T-cell (primary cell): ENCODE measurements around the gene CYP27C1. TPM values are rescaled to one million over a fixed set of nuclear protein-coding genes. Genes with fewer than 3 reads are reported as not detected.

Experiments
- ATAC-seq, 4 experiments: fragments of 200-7000 bp in 3 of 4; fragments of 150-1000 bp in 1 of 4; cut with Tn5 transposase; replicated peaks in 1 of 4; 1 replicate in 3 of 4; 2 replicates in 1 of 4; pipeline ENCODE4 v1.10.0; 2021; ENCODE audit warnings: moderate library complexity in 3 of 4, mild to moderate bottlenecking in 2 of 4, moderate number of reproducible peaks in 1 of 4
- CTCF ChIA-PET, 2 donors: fragments of 300-600 bp; sonication (Branson Sonifier 250); formaldehyde crosslinking; loops; one replicate each; lab custom pipeline; 2022; ENCODE audit warnings: antibody characterized with exemption in 2 of 2; lab: Charles Lee
- POLR2A ChIA-PET, 2 donors: fragments of 300-600 bp; sonication (Branson Sonifier 250); formaldehyde crosslinking; loops; one replicate each; lab custom pipeline; 2022; ENCODE audit warnings: antibody characterized with exemption in 2 of 2; lab: Charles Lee
- DNase-seq, 35 experiments: peaks; one replicate each; pipeline versions ENCODE4 v3.0.0 to v3.0.0-alpha.2; 2013 to 2023
- H3K27ac ChIP-seq: one replicate; pipeline ENCODE4 v1.5.1; 2013; ENCODE audit warnings: low read length
- H3K27me3 ChIP-seq, 2 experiments: replicated peaks in 1 of 2; 1 replicate in 1 of 2; 2 replicates in 1 of 2; pipeline versions ENCODE4 v1.6.1 to v1.7.0; 2013; ENCODE audit warnings: low read length in 1 of 2, mixed read lengths in 1 of 2; ENCODE audit not compliant: control insufficient read depth in 2 of 2, insufficient read depth in 2 of 2; ENCODE audit errors: extremely low read depth in 1 of 2
- H3K36me3 ChIP-seq, 2 donors: 1 replicate in 1 of 2; 2 replicates in 1 of 2; pipeline versions ENCODE4 v1.6.1 to v1.7.0; 2013; ENCODE audit warnings: low read length in 1 of 2; ENCODE audit not compliant: control insufficient read depth in 2 of 2, insufficient read depth in 1 of 2; ENCODE audit errors: extremely low read depth in 1 of 2
- H3K4me1 ChIP-seq, 2 experiments: 1 replicate in 1 of 2; 2 replicates in 1 of 2; pipeline versions ENCODE4 v1.6.1 to v1.7.0; 2013; ENCODE audit warnings: low read length in 2 of 2, mixed read lengths in 1 of 2; ENCODE audit not compliant: insufficient read depth in 2 of 2, control insufficient read depth in 1 of 2; ENCODE audit errors: extremely low read depth in 1 of 2
- H3K4me3 ChIP-seq, 2 donors: 1 replicate in 1 of 2; 2 replicates in 1 of 2; pipeline versions ENCODE4 v1.5.1 to v1.7.0; 2013; ENCODE audit warnings: mild to moderate bottlenecking in 2 of 2, low read length in 1 of 2, moderate library complexity in 1 of 2; ENCODE audit not compliant: control insufficient read depth in 1 of 2; ENCODE audit errors: extremely low read depth in 1 of 2
- H3K9me3 ChIP-seq: 2 replicates; pipeline ENCODE4 v1.7.0; 2013
- H3K27ac Mint-ChIP-seq, 2 donors: one replicate each; pipeline ENCODE4 v1.8.0; 2020 to 2021; ENCODE audit warnings: mild to moderate bottlenecking in 2 of 2, mixed read lengths in 2 of 2
- H3K27me3 Mint-ChIP-seq, 2 donors: one replicate each; pipeline ENCODE4 v1.8.0; 2021 to 2022; ENCODE audit warnings: mixed read lengths in 2 of 2
- H3K36me3 Mint-ChIP-seq: one replicate; pipeline ENCODE4 v1.8.0; 2021; ENCODE audit warnings: mixed read lengths
- H3K4me1 Mint-ChIP-seq, 3 donors: one replicate each; pipeline ENCODE4 v1.8.0; 2020 to 2022; ENCODE audit warnings: mixed read lengths in 3 of 3, mild to moderate bottlenecking in 1 of 3
- H3K4me3 Mint-ChIP-seq, 3 donors: one replicate each; pipeline ENCODE4 v1.8.0; 2020 to 2022; ENCODE audit warnings: mild to moderate bottlenecking in 3 of 3, mixed read lengths in 3 of 3, moderate library complexity in 3 of 3
- H3K9me3 Mint-ChIP-seq, 3 donors: one replicate each; pipeline ENCODE4 v1.8.0; 2020 to 2022; ENCODE audit warnings: mixed read lengths in 3 of 3
- WGBS: methylation state at CpG from one replicate; pipeline ENCODE4 v1.1.5; 2013; ENCODE audit warnings: missing lambda C conversion rate; ENCODE audit not compliant: insufficient coverage; 5-methylcytosine and 5-hydroxymethylcytosine counted together
- total RNA-seq, 35 experiments: library from RNA in 6 of 35; stranded (reverse) in 6 of 35; fragments of 120-200 nt in 1 of 35; gene quantifications; one replicate each; pipeline versions ENCODE4 v1.2.1 to v1.2.4 and lab custom pipeline; 2013 to 2026

Gene CYP27C1
- total RNA-seq, 5 donors from 2014 or later (not counting 1 experiment from before 2014, with no cell fraction given) = 0.16 TPM; not detected in 4

GRCh38 chr2:127196998-127197397 lies 23.1 kb downstream of the CYP27C1 start:
- ATAC-seq (peak in 1 of 4 experiments; percentile 34), DNase-seq (peak in 1 of 35 experiments; percentile 39)
- H3K4me1 Mint-ChIP-seq = peaks cover 0 to 4% (median 2%) of the 10 kb centered on the region in 3 donors
- WGBS = no CpG with 5 or more reads among the region's 4 CpGs
- no peaks in the 10 kb centered on the region for H3K9me3 Mint-ChIP-seq
- ChIA-PET POLR2A (no interaction called here), CTCF (interaction anchor here (1.2 to 1.5 kb wide), 3 partner anchors 282 to 285 kb away, joined by 3 to 27 read pairs (median 6); no protein-coding TSS in a partner anchor)
- no peak overlapping the region for H3K27ac ChIP-seq
- H3K4me1 ChIP-seq = peaks cover 0 to 3% of the 10 kb centered on the region in 2 experiments
- peaks cover 0 to 19% of the 10 kb centered on the region in 2 experiments for H3K27me3 ChIP-seq
- no peaks in the 10 kb centered on the region for H3K9me3 ChIP-seq
- peaks cover 0 to 2% of the 10 kb centered on the region in 2 donors for H3K27me3 Mint-ChIP-seq
- H3K4me3 Mint-ChIP-seq = peak overlapping the region in 1 of 3 donors; percentile 55
- no peaks in the 10 kb centered on the region for H3K36me3 Mint-ChIP-seq
- no peaks in the 10 kb centered on the region for H3K36me3 ChIP-seq
- H3K4me3 ChIP-seq = no peak overlapping the region
- no peak overlapping the region for H3K27ac Mint-ChIP-seq

- ATAC-seq (no peak), DNase-seq (no peak)
- H3K4me3 Mint-ChIP-seq = no peak overlapping the region
- no peak overlapping the region for H3K27ac Mint-ChIP-seq
- H3K27me3 Mint-ChIP-seq = peaks cover 0 to 2% of the 10 kb centered on the region in 2 donors
- H3K4me1 Mint-ChIP-seq = peaks cover 0 to 4% (median 2%) of the 10 kb centered on the region in 3 donors
- Histone ChIP-seq H3K4me3 (no peak overlapping the region), H3K36me3 (no peaks in the 10 kb centered on the region), H3K4me1 (peaks cover 0 to 3% of the 10 kb centered on the region in 2 experiments), H3K9me3 (no peaks in the 10 kb centered on the region), H3K27me3 (peaks cover 0 to 23% of the 10 kb centered on the region in 2 experiments), H3K27ac (no peak overlapping the region)
- CTCF ChIA-PET = interaction anchor here (0.6 to 1.5 kb wide), 4 partner anchors 273 to 286 kb away, joined by 3 to 27 read pairs (median 4); no protein-coding TSS in a partner anchor
- no peaks in the 10 kb centered on the region for H3K9me3 Mint-ChIP-seq
- POLR2A ChIA-PET = no interaction called here
- H3K36me3 Mint-ChIP-seq = no peaks in the 10 kb centered on the region
- no CpG with 5 or more reads among the region's 2 CpGs for WGBS
These were observed 23.6 kb downstream of the CYP27C1 start for GRCh38 chr2:127196549-127196948.

- no peak overlapping the region for H3K4me3 ChIP-seq
- ATAC-seq (no peak), DNase-seq (no peak)
- 86% methylated on average over 13 of the region's 18 CpGs for WGBS
- Mint-ChIP-seq H3K9me3 (no peaks in the 10 kb centered on the region), H3K27me3 (peaks cover 0 to 2% of the 10 kb centered on the region in 2 donors), H3K27ac (no peak overlapping the region), H3K4me3 (no peak overlapping the region), H3K36me3 (no peaks in the 10 kb centered on the region), H3K4me1 (peaks cover 0 to 4% (median 2%) of the 10 kb centered on the region in 3 donors)
- CTCF ChIA-PET = interaction anchor here in 1 of 2 donors (0.6 kb wide), 1 partner anchor 274 kb away, joined by 3 read pairs; no protein-coding TSS in a partner anchor
- no peaks in the 10 kb centered on the region for H3K9me3 ChIP-seq
- POLR2A ChIA-PET = no interaction called here
- H3K4me1 ChIP-seq = peaks cover 0 to 3% of the 10 kb centered on the region in 2 experiments
- H3K27ac ChIP-seq = no peak overlapping the region
- no peaks in the 10 kb centered on the region for H3K36me3 ChIP-seq
- peaks cover 0 to 23% of the 10 kb centered on the region in 2 experiments for H3K27me3 ChIP-seq
These were observed 24.7 kb downstream of the CYP27C1 start for GRCh38 chr2:127195140-127196074.

DNA sequence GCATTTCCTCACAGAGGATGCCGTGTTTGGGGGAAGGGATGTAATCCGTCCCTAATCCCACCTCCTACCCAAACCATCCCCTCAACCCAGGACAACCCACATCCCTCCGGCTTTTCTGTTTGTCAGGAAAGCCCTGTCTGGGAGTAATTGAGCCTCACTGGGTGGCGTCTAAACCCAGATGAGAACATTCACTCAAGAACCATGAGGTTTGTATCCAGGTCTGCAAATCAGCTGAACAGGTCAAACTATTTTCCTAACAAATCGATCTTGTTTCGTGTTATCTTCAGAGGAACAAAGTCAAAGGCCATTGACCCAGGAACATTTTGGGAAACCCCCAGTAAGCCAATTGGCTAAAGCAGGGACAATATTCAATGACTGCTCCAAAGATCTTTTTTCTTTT lies 25.7 kb downstream of the CYP27C1 start:
- no peak overlapping the region for H3K4me3 Mint-ChIP-seq
- H3K9me3 Mint-ChIP-seq = peaks cover 0 to 6% (median 5%) of the 10 kb centered on the region in 3 donors
- H3K27me3 Mint-ChIP-seq = peaks cover 0 to 2% of the 10 kb centered on the region in 2 donors
- H3K27ac ChIP-seq = no peak overlapping the region
- no peak overlapping the region for H3K4me3 ChIP-seq
- H3K36me3 Mint-ChIP-seq = no peaks in the 10 kb centered on the region
- peaks cover 0 to 4% (median 2%) of the 10 kb centered on the region in 3 donors for H3K4me1 Mint-ChIP-seq
- DNase-seq (no peak), ATAC-seq (no peak)
- WGBS = 90% methylated on average over 4 of the region's 6 CpGs
- CTCF ChIA-PET = interaction anchor here in 1 of 2 donors (0.7 kb wide), 1 partner anchor 114 kb away, joined by 4 read pairs; no protein-coding TSS in a partner anchor
- POLR2A ChIA-PET = no interaction called here
- H3K27ac Mint-ChIP-seq = no peak overlapping the region
- H3K27me3 ChIP-seq = peaks cover 0 to 23% of the 10 kb centered on the region in 2 experiments
- H3K36me3 ChIP-seq = no peaks in the 10 kb centered on the region
- peaks cover 0 to 3% of the 10 kb centered on the region in 2 experiments for H3K4me1 ChIP-seq
- no peaks in the 10 kb centered on the region for H3K9me3 ChIP-seq

- H3K27ac Mint-ChIP-seq = no peak overlapping the region
- 80% methylated on average over 1 of the region's 5 CpGs for WGBS
- no peak for ATAC-seq
- DNase-seq = no peak
- peaks cover 0 to 3% of the 10 kb centered on the region in 2 donors for H3K27me3 Mint-ChIP-seq
- ChIA-PET CTCF (interaction anchor here in 1 of 2 donors (0.7 kb wide), 1 partner anchor 114 kb away, joined by 4 read pairs; no protein-coding TSS in a partner anchor), POLR2A (no interaction called here)
- H3K9me3 ChIP-seq = no peaks in the 10 kb centered on the region
- peaks cover 0 to 24% of the 10 kb centered on the region in 2 experiments for H3K27me3 ChIP-seq
- H3K27ac ChIP-seq = no peak overlapping the region
- no peak overlapping the region for H3K4me3 Mint-ChIP-seq
- H3K4me3 ChIP-seq = no peak overlapping the region
- peaks cover 0 to 3% of the 10 kb centered on the region in 2 experiments for H3K4me1 ChIP-seq
- H3K36me3 ChIP-seq = no peaks in the 10 kb centered on the region
- H3K4me1 Mint-ChIP-seq = peaks cover 0 to 4% (median 2%) of the 10 kb centered on the region in 3 donors
- H3K9me3 Mint-ChIP-seq = peaks cover 0 to 8% (median 6%) of the 10 kb centered on the region in 3 donors
- H3K36me3 Mint-ChIP-seq = no peaks in the 10 kb centered on the region
These were observed 26.2 kb downstream of the CYP27C1 start for GRCh38 chr2:127193967-127194280.

- Histone ChIP-seq H3K36me3 (no peaks in the 10 kb centered on the region), H3K4me1 (peaks cover 0 to 3% of the 10 kb centered on the region in 2 experiments), H3K27me3 (peaks cover 0 to 28% of the 10 kb centered on the region in 2 experiments), H3K9me3 (no peaks in the 10 kb centered on the region), H3K4me3 (no peak overlapping the region), H3K27ac (no peak overlapping the region)
- ATAC-seq = no peak
- Mint-ChIP-seq H3K27ac (no peak overlapping the region), H3K4me3 (no peak overlapping the region), H3K4me1 (peaks cover 0 to 4% (median 2%) of the 10 kb centered on the region in 3 donors), H3K36me3 (no peaks in the 10 kb centered on the region), H3K27me3 (peaks cover 0 to 7% of the 10 kb centered on the region in 2 donors), H3K9me3 (peaks cover 0 to 10% (median 8%) of the 10 kb centered on the region in 3 donors)
- CTCF ChIA-PET = no interaction called here
- WGBS = 94% methylated on average over 23 of the region's 26 CpGs
- POLR2A ChIA-PET = no interaction called here
- DNase-seq = no peak
These were observed 26.7 kb downstream of the CYP27C1 start for GRCh38 chr2:127193164-127193966.
